GM04504 (cell line): ENCODE measurements around the gene OR12D3.
"Not testable (repeated sequence)": the region's sequence is repeated elsewhere in the genome, so short reads cannot be mapped to it uniquely, and the experiment has no call there.

Experiments used
- DNase-seq: peaks from one replicate; pipeline ENCODE4 v3.0.0-alpha.2; 2012; ENCODE audit warnings: low read depth

OR12D3 gene, protein sequence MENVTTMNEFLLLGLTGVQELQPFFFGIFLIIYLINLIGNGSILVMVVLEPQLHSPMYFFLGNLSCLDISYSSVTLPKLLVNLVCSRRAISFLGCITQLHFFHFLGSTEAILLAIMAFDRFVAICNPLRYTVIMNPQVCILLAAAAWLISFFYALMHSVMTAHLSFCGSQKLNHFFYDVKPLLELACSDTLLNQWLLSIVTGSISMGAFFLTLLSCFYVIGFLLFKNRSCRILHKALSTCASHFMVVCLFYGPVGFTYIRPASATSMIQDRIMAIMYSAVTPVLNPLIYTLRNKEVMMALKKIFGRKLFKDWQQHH

GRCh38 chr6:29375191-29375590 is at the start of gene OR12D3:
Gene OR12D3 (minus strand): TSS chr6:29375291. CDS start chr6:29375287, 4 bp downstream.
- no peak for DNase-seq

DNA sequence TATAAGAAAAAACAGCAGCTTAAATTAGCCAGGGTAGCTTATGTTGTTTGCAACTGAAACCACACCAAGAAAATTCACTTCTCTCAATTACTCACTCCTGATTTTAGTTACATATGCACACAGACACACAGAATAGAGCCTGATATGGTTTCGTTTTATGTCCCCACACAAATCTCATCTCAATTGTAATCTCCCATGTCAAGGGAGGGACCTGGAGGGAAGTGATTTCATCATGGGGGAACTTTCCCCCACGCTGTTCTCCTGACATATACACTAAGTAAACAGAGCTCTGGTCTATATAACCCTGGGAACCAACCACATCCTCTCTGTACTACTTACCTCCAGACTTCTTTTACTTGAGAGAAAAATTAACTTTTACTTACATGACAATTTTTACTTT is 49.5 kb upstream of the OR12D3 start:
- DNase-seq: no peak

- DNase-seq: no peak
Observed at GRCh38 chr6:29424168-29424567, 49.1 kb upstream of the OR12D3 start.

DNA sequence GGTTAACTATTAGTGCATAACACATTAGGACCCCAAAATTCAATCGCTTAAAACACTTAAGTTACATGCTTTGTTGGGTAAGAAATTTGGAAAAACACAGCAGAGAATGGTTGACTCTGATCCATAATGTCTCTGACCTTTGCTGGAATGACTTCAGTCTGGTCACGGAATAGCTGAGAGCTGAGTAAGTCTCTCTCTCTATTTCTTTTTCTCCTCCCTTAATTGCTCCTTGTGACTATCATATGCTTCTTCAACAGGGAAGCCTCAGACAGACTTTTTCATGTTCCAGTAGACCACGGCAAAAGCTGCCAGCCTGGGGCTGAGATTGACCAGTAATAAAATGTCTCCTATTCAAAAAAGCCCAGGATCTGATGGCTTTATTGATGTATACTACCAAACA is 44.4 kb upstream of the OR12D3 start:
- DNase-seq: no peak

DNA sequence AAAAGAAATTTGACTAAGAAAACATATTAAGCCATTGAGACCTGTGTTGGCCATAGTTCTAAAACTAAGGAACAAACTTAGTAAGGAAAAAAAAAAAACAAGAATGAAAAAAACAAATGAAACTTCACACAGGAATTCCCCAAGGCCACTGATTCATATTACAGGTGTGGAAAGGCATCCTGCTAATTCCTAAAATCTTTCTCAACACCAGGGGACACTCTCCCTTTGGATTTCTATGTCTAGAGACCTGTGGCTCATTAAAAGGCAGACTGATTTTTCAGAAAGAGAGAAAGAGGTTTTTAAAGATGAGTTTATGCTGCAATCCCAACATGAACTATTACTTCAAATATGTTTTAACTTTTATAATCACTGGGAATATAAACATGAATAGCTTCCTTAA is 39.5 kb upstream of the OR12D3 start, which contains the start of gene OR12D1:
OR12D1 (plus strand) TSS at position 341 of the 400 bp plus-strand sequence.
- DNase-seq: no peak

GRCh38 chr6:29403801-29404200 is 28.7 kb upstream of the OR12D3 start:
- no peak for DNase-seq

- no peak for DNase-seq
Observed at GRCh38 chr6:29399525-29399924, 24.4 kb upstream of the OR12D3 start.

DNA sequence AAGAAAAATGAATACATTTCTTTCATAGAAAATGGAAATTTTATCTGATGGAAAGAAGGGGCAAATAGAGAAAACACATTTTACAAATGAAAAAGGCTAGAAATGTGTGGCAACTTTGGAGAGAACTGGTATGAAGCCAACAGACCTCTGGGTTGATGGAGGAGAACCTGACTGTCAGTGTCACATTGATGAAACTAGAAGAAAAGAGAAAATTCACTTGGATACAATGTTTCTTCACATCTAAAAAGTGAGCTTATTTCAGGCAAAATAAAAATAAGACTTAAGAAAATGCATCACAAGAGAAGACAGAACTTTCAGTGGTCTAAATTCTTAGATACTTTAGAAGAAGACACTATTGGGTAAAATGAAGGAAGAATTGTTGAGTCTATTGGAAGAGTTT is 20.2 kb upstream of the OR12D3 start, which contains the start of gene OR12D2:
OR12D2 (plus strand) TSS at position 301 of the 400 bp plus-strand sequence. CDS start 1,069 bp downstream, outside the sequence.
- DNase-seq: no peak

DNA sequence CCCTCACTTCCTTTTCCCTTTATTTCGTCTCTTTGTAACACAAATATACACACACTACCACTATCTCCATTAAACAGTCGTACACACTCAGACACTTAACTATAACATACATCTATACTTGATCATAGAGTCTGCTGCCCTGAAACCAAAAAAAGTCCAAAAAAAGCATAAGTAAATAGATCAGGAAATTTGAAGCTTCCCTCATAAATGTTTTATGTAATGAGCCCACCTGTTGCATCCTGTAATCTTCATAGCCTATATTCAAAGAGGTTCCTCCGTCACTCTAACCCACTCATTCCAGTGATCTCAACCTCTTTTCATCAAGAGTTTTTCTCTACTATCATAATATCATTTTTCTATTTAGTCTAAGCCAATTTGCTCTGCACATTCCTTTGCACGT is 13.4 kb upstream of the OR12D3 start:
- no peak for DNase-seq

- no peak for DNase-seq
Observed at GRCh38 chr6:29376003-29376402, 912 bp upstream of the OR12D3 start.

DNA sequence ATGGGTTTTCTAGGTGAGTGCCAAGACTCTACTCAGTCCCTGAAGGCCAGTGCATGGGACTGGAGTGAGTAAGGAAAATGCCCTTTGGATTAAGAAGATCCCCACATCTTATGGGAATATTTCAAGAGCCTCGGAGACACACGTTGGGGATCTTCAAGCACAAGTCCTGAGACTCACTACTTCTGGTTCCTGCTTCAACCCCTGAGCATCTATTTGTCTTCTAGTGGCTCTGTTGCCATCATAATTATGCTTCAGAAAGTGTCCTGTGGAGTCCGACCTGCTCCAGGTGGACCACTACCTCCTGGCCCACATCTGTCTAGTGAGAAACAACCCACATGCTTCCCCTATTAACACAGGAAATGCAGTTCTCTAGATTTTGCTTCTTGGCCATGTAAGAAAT is 6.3 kb downstream of the OR12D3 start, which contains the start of gene OR5V1:
OR5V1 (minus strand) TSS at position 101 of the 400 bp plus-strand sequence. CDS start 12,670 bp downstream, outside the sequence.
- no peak for DNase-seq

DNA sequence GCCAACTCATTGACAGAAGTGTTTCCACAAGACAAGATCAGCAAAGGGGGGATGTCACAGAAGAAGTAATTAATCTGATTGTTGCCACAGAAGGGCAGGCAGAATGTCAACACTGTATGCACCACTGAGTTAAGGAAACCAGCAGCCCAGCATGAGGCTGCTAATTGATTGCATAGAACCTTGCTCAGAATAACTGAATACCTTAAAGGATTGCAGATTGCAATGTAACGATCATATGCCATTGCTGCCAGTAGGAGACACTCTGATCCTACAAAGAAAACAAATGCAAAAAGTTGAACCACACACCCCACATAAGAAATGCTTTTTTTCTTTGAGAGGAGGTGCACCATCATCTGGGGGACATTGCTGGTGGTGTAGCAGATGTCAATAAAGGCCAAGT is 19.5 kb downstream of the OR12D3 start:
- no peak for DNase-seq

DNA sequence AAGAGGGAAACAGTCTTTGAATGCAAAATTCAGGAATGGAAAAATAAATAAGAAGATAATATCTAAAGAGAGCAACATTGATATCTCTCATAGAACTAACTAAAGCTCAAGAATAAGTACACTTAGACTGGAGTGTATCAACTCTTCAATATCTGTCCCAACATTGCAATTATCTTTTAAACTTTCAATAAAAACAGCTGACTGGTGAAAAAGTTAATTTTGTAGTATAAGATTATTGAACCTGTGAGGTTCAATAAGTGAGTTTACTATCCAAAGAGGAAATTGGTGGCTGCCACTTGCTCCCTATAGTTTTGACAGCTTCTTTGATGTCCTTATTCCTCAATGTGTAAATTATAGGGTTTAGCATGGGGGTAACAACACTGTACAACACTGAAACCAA is 20.1 kb downstream of the OR12D3 start:
- no peak for DNase-seq

GRCh38 chr6:29349348-29349747 is 25.7 kb downstream of the OR12D3 start:
- DNase-seq: not testable (repeated sequence)

DNA sequence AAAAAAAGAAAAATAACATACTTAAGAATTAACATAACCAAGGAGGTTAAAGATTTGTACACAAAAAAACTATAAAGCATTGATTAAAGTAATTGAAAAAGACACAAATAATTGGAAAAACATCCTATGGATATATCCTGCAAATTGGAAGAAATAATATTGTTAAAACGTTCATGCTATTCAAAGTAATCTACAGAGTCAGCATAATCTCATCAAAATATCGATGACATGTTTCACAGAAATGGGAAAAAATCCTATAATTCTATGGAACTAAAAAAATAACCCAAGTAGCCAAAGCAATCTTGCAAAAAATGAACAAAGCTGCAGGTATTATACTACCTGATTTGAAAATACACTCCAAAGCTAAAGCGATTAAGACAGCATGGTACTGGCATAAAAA is 29.7 kb downstream of the OR12D3 start:
- DNase-seq: no peak

- DNase-seq: no peak
Observed at GRCh38 chr6:29336269-29336668, 38.8 kb downstream of the OR12D3 start.

DNA sequence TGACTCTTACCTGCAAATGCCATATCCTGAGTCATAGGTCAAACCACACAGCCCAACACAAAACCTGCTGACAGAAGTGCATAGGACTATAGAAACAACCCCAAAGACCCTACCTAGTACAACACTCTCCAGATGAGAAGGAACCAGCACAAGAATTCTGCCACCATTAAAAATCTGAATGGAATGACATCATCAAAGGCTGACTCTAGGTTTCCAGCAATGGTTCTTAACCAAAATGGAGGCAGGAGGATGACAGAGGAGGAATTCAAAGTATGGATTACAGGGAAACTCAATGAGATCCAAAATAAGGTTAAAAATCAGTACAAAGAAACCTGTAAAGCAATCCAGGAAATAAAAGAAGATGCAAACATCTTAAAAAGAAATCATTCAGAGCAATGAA is 42.4 kb downstream of the OR12D3 start:
- DNase-seq: no peak

GRCh38 chr6:29325777-29326176 is 49.3 kb downstream of the OR12D3 start:
- no peak for DNase-seq
